GM03348 (cell line): ENCODE data around the gene ECE1.
A peak's percentile ranks its signal among the peaks of the same experiment; 100 is the strongest.
"Not testable (repeated sequence)": the region's sequence is repeated elsewhere in the genome, so short reads cannot be mapped to it uniquely, and the experiment has no call there.

Experiments
- DNase-seq: peaks from one replicate; pipeline ENCODE4 v3.0.0; 2012; ENCODE audit warnings: low spot score

The ECE1 gene

GRCh38 chr1:21291184-21291583 is 921 bp upstream of the ECE1 start:
- DNase-seq, result no peak

- DNase-seq, result no peak
Observed at GRCh38 chr1:21290546-21290944, 282 bp upstream of the ECE1 start.

DNA sequence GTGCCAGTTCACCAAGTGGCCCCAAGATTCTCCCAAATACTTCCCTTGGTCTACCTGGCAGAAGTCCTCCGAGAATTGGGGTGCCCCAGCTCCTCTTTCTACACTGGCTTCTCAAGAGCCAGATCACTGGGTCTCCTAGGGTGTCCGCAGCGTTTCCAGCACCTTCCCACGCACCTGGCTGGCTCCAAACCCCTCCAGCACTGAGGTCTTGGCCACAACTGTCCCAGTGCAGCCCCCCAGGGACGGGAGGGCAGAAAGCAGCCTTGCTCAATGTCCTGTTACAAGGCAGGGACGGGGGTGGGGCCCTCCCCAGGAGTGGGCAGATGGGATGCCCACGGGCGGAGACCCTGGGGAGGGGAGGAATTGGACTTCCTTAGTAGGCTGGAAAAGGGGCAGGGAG is 1.1 kb downstream of the ECE1 start:
- no peak for DNase-seq

DNA sequence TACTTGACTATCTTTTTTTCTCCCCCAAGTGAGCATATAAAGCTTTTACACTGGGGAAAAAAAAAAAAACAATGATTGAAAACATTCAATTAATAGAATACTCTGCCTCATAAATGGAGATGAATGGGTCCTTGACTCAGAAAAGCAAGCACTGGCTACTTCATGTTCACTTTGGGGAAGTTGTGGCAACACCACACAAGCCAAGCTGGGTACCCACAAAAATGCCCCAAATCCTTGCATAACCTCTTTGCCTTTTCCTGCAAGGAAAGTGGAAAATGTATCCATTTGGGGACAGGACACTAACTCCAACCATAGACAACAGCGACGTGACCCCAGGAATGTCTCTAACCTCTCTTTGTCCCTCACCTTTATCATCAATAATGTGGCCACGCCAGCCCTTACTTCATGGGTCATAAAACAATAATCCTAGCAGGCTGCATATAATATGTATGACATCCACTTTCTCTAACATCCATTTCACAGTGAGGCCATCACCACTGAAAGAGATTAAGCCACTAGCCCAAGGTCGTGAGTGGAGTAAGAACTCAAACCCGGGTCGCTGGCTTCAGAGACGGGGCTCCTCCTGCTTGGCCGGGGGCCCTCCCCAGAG is 2.3 kb downstream of the ECE1 start:
- DNase-seq, result no peak

- not testable (repeated sequence) for DNase-seq
Observed at GRCh38 chr1:21285386-21285785, 4.9 kb downstream of the ECE1 start.

DNA sequence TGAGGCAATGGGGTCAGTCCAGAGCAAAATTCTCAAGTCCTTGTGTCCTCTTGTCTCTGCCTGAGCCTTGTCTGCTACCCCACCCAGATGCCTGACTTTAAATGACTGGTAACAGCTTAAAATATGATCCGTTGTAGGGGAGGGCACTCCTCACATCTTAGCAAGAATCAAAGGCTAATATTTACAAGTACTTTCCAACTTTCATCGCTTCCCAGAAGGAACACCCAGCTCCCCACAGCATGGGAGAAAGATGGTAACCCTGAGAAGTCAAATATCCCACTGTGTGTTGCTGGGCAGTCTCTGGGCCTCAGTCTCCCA is 5.2 kb downstream of the ECE1 start:
- no peak for DNase-seq

- DNase-seq, result no peak
Observed at GRCh38 chr1:21284206-21285054, 5.8 kb downstream of the ECE1 start.

DNA sequence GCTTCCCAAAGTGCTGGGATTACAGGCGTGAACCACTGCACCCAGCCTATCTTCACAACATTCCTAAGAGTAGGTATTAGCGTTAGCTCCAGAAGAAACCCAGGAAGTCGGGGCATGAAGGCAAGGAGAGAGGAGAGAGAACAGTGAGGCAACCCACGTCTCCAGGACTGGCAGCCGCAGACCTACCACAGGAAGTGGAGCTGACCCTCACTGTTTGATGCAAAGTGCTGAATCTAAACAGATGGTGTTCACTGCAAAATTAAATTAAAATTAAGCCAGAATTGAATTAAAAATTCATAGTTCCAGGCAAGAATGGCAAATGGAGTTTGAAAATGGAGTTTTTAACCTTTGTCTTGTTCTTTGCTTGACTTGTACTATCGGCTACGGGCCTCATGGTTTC is 6.7 kb downstream of the ECE1 start:
- no peak for DNase-seq

DNA sequence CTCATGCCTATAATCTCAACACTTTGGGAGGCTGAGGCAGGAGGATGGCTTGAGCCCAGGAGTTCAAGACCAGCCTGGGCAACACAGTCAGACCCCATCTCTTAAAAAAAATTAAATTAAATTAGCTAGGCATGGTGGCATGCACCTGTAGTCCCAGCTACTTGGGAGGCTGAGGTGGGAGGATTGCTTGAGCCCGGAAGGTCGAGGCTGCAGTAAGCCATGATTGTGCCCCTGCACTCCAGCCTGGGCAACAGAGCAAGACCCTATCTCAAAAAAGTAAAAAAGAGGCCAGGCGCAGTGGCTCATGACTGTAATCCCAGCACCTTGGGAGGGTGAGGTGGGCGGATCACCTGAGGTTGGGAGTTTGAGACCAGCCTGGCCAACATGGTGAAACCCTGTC is 8.2 kb downstream of the ECE1 start:
- not testable (repeated sequence) for DNase-seq

DNA sequence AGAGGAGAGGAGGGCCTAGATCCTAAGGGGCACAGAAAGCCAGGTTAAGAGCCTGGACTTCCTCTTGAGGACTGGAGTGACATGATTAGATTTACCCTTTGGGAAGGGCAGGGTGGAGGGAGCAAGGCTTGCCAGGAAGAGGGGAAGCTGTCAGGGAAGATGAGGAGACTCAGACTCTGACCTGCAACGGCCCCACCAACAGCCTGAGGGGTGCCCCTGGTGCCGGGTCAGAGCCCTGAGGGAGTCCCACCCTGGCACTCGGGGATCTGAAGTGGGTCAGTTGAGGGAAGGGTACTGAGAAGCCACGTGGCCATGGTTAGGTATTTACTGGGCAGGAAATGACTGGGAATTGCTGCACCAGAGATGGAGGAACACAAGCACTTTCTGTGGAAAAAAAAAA is 9.8 kb downstream of the ECE1 start:
- no peak for DNase-seq

DNA sequence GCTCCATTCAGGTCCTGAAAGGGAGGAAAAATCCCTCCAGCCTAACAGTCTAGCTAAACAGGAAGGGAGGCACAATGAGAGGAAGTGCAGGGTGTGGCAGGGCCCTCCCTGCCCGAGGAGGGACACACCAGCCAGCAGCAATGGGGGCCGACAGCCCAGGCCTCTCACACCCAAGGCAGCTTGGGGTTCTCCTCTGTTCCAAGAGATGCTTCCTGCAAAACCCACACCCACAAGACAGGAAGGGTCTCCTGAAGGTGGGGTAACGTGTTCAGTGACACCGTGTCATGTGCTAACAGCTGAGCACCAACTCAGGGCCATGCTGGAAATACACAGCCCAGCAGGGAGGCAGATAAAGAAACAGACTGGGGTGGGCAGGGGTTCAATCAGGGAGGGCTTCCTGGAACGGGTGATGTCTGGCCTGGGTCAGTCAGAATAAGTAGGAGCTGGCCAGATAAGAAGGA is 10.2 kb downstream of the ECE1 start:
- peak; percentile 54 for DNase-seq

- DNase-seq, result no peak
Observed at GRCh38 chr1:21278860-21279845, 11.1 kb downstream of the ECE1 start.

- DNase-seq, result no peak
Observed at GRCh38 chr1:21278208-21278859, 11.9 kb downstream of the ECE1 start.

DNA sequence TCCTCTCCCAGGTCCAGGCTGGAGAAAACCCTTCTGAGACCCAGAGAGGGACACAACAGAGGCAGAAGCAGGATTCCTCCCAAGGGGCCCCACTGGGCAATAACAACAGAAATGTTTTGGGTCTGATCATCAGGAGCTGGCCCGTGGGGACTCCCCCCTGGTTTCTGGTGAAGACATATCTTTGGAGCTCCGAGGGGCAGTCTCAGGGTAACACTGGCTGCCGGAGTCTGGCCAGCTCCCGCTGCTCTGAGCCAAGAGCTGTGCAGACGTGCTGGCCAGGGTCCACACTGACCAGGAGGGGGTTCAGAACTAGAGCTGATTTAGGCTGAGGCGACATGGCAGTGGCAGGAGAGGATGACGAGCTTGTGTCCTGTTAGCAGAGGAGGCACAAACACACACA is 13.1 kb downstream of the ECE1 start:
- no peak for DNase-seq

DNA sequence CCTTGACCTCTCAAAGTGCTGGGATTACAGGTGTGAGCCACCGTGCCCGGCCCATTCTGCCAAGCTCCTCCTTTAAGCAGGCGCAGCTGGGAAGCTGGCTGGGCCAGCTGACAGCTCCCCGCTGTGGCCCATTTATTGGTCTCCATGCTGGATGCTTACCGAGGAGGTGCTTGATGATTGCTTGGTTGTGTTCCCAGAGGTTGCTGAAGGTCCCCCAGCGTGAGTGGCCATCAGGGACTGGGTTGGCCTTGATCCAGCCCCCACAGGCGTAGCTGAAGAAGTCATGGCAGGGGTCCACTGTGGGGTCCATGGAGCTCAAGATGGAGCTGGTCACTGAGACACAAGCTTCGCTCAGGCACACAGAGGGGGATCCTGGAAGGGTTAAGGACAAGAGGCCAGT is 17.7 kb downstream of the ECE1 start:
- no peak for DNase-seq

DNA sequence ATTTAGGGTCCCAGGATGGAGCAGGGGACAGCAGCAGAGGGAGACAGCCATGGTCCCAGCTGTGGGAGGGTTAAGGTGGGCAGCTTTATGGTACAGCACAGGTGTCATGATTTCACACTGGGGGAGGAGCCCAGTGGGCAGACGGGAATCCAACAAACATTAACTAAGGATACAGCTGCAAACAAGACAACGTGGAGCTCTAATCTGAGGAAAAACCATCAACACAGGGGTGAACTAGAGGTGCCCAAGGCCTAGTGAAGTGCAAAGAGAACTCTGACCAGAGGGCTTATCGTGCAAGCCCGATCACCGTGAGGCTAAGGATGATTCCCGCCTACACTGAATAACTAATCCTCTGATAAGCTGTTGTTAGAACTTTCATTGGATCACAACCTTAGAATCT is 18.7 kb downstream of the ECE1 start:
- DNase-seq, result no peak

DNA sequence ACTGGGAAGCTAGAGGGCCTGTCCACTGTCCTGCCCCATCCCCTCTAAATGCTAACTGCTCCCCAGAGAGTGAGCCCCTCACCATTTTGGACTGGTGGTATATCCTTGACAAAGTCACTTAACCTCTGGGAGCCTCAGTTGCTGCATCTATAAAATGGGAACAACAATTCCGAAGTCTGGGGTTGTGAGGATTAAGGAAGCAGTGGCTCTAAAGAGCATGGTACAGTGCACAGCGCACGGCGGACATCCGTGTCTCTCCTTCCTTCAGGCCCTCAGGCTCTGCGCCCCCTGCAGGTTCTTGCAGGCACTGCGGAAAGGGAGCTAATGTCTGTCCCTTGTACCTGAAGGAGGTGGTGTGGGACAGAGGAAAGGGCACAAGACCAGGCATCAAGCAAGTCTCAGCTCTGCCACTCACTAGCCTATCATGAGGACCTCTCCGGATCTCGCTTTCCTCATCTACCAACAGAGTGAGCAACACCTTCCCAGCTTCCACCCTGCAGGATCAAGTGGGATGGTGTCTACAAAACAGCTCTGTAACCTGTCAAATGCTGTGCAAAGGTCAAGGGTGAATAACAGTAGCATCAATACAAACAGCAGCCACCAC is 20.1 kb downstream of the ECE1 start:
- DNase-seq, result peak; percentile 82

DNA sequence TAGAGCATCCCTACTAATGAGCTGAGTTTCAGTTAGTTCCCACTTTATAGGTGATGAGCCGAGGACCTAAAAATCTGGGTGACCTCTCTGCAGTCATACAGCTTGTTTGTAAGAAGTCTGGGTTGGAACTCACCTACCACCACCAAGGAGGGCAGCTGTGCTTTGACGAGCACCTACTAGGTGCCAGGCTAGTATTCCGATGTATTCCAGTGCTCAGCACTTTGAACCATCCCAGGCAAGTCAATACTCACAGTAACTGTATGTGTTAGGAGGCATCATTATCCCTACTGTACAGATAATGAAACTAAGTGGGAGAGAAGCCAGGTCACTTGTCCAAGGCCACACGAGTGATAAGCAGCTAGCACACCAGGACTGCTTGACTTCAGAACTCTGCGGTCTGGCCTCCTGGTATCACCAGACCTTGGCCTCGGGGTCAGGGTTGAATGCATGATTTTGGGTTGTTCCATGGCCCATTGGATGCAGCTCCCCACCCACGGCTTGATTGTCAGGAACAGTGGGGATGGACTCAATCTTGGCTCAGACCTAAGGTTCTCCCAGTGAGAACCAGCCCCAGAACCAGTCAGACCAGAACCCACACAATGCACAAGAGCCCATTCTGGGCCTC is 20.7 kb downstream of the ECE1 start:
- DNase-seq, result no peak

DNA sequence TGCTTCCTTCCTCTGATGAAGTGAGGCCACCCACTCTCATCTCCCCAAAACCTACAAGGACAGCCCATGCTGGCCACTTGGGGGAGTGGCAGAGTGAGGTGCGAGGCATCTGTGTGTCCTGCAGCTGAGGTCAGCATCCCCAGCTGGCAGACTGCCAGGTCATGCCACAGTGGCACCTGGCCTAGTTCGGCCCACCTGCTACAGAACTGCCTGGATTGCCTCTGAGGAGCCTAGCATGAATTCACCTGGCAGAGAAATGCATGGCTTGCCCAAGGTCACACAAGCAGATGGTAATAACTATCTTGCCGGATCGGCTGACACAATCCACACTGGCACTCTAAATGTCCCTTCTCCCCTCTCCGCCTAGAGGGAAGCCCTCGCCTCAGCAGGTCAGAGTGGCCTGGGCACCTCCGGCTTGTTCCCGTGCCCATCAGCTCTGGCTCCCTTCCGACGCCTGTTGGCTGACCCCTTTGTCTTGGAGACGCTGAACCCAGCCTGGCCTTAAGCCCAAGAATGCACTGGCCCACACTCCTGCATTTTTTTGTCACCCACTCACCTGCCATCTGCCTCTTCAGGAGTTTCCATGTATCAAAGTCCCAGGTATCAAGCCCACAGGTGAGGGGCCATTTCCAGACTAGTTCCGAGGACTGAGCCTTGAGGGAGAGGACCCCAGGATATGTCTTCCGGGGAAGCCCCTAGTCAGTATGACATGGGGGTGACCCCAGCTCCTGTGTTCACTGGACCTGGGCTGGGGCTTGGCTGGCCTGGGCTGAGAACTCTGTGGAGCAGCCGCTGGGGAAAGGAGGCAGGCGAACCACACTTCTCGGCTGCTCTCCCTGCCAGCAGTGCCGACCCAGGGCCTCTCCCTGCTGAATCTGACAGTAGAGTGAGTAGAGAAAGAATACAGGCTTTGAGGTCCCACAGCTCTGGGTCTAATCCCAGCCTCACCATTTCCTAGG is 21.7 kb downstream of the ECE1 start:
- no peak for DNase-seq
